Myocyte (in vitro differentiated cells): ENCODE measurements around the gene DDX4. TPM values are rescaled to one million over a fixed set of nuclear protein-coding genes. Genes with fewer than 3 reads are reported as not detected.
A peak's percentile ranks its signal among the peaks of the same experiment; 100 is the strongest.
"Not testable (repeated sequence)": the region's sequence is repeated elsewhere in the genome, so short reads cannot be mapped to it uniquely, and the experiment has no call there.

ENCODE experiments used
- DNase-seq: peaks from one replicate; pipeline ENCODE4 v3.0.0-alpha.2; 2012; ENCODE audit warnings: low read depth
- total RNA-seq: library from RNA; depleted of rRNA; stranded (reverse); fragments of >200 nt; gene quantifications from 2 replicates; pipeline ENCODE4 v1.2.3, GENCODE V29; 2014

DDX4 gene
- total RNA-seq, 1 donor from 2014 or later: not detected

GRCh38 chr5:55720188-55720703 lies 17.6 kb upstream of the DDX4 start:
- no peak for DNase-seq

- DNase-seq: no peak
These were observed 13.6 kb upstream of the DDX4 start for GRCh38 chr5:55724281-55724680.

- no peak for DNase-seq
These were observed 6.0 kb upstream of the DDX4 start for GRCh38 chr5:55731848-55732247.

- no peak for DNase-seq
These were observed 5.3 kb upstream of the DDX4 start for GRCh38 chr5:55732585-55732984.

GRCh38 chr5:55734658-55735057 lies 3.2 kb upstream of the DDX4 start:
- no peak for DNase-seq

- DNase-seq: no peak
These were observed 4.9 kb downstream of the DDX4 start for GRCh38 chr5:55742778-55743177.

GRCh38 chr5:55747778-55748318 lies 10.0 kb downstream of the DDX4 start:
- DNase-seq: no peak

GRCh38 chr5:55749387-55749786 lies 11.5 kb downstream of the DDX4 start:
- no peak for DNase-seq

- no peak for DNase-seq
These were observed 12.2 kb downstream of the DDX4 start for GRCh38 chr5:55750063-55750462.

GRCh38 chr5:55750499-55750898 lies 12.6 kb downstream of the DDX4 start:
- no peak for DNase-seq

- no peak for DNase-seq
These were observed 20.4 kb downstream of the DDX4 start for GRCh38 chr5:55758231-55758630.

- no peak for DNase-seq
These were observed 20.9 kb downstream of the DDX4 start for GRCh38 chr5:55758714-55759113.

- not testable (repeated sequence) for DNase-seq
These were observed 23.9 kb downstream of the DDX4 start for GRCh38 chr5:55761721-55762120.

GRCh38 chr5:55763746-55764420 lies 26.0 kb downstream of the DDX4 start:
- no peak for DNase-seq

- DNase-seq: no peak
These were observed 30.4 kb downstream of the DDX4 start for GRCh38 chr5:55768279-55768678.

GRCh38 chr5:55771175-55771655 lies 33.4 kb downstream of the DDX4 start:
- DNase-seq: no peak

- DNase-seq: no peak
These were observed 35.2 kb downstream of the DDX4 start for GRCh38 chr5:55773057-55773456.

- DNase-seq: no peak
These were observed 39.5 kb downstream of the DDX4 start for GRCh38 chr5:55777332-55777731.

GRCh38 chr5:55800924-55801323 lies 63.1 kb downstream of the DDX4 start:
- no peak for DNase-seq

GRCh38 chr5:55808814-55809213 lies 71.0 kb downstream of the DDX4 start:
- DNase-seq: not testable (repeated sequence)

- DNase-seq: not testable (repeated sequence)
These were observed 78.1 kb downstream of the DDX4 start for GRCh38 chr5:55815939-55816338.

GRCh38 chr5:55816342-55816741 lies 78.5 kb downstream of the DDX4 start:
- DNase-seq: peak; percentile 82

GRCh38 chr5:55817030-55817429 lies 79.2 kb downstream of the DDX4 start:
- no peak for DNase-seq
